Measurements from ENCODE around the gene FBLL1.
A peak's percentile ranks its signal among the peaks of the same experiment; 100 is the strongest.

Gene FBLL1

GRCh38 chr5:168575391-168576372 is 46.6 kb downstream of the FBLL1 start:
- no peak overlapping the region for H3K9ac ChIP-seq
- TF ChIP-seq CTCF (IDR thresholded peaks at IDR 0.05): no peak
- peaks cover 6% of the 10 kb centered on the region for H3K4me1 ChIP-seq
- no peak overlapping the region for H3K27ac ChIP-seq
- peaks cover 30% of the 10 kb centered on the region for H3K79me2 ChIP-seq
- H3K4me2 ChIP-seq (ENCODE audit: low read length): no peak overlapping the region
- H3K9me3 ChIP-seq (ENCODE audit: control insufficient read depth, low read length): no peaks in the 10 kb centered on the region
- H2AFZ ChIP-seq: no peak overlapping the region
- no peak overlapping the region for H3K4me3 ChIP-seq (ENCODE audit: low read depth, low read length)
- H3K27me3 ChIP-seq (ENCODE audit: control insufficient read depth, insufficient read depth, low read length): no peaks in the 10 kb centered on the region
- no peaks in the 10 kb centered on the region for H3K36me3 ChIP-seq (ENCODE audit: control insufficient read depth, insufficient read depth, low read length)

GRCh38 chr5:168578006-168578405 is 48.9 kb downstream of the FBLL1 start:
- TF ChIP-seq CTCF (IDR thresholded peaks at IDR 0.05): no peak
- Histone ChIP-seq H3K4me1 (peaks cover 6% of the 10 kb centered on the region), H3K27me3 (ENCODE audit: control insufficient read depth, insufficient read depth, low read length) (no peaks in the 10 kb centered on the region), H2AFZ (no peak overlapping the region), H3K9me3 (ENCODE audit: control insufficient read depth, low read length) (no peaks in the 10 kb centered on the region), H3K36me3 (ENCODE audit: control insufficient read depth, insufficient read depth, low read length) (no peaks in the 10 kb centered on the region), H3K9ac (no peak overlapping the region), H3K27ac (peak overlapping the region; percentile 96), H3K4me3 (ENCODE audit: low read depth, low read length) (peak overlapping the region; percentile 74), H3K4me2 (ENCODE audit: low read length) (peak overlapping the region; percentile 81), H3K79me2 (peaks cover 19% of the 10 kb centered on the region)

GRCh38 chr5:168578538-168579487 is 49.7 kb downstream of the FBLL1 start, which contains the start of gene PANK3:
Gene PANK3 (minus strand): TSS chr5:168579368. CDS start chr5:168579283, 85 bp downstream.
- Histone ChIP-seq H3K4me2 (ENCODE audit: low read length) (peak within 1 kb of the TSS; percentile 93), H3K36me3 (ENCODE audit: control insufficient read depth, insufficient read depth, low read length) (no peaks in the 10 kb centered on the region), H3K27ac (peak within 1 kb of the TSS; percentile 96), H2AFZ (peak within 1 kb of the TSS; percentile 97), H3K4me3 (ENCODE audit: low read depth, low read length) (peak within 1 kb of the TSS; percentile 74), H3K9me3 (ENCODE audit: control insufficient read depth, low read length) (no peaks in the 10 kb centered on the region), H3K9ac (peak within 1 kb of the TSS; percentile 84), H3K79me2 (peaks cover 18% of the 10 kb centered on the region), H3K4me1 (peaks cover 6% of the 10 kb centered on the region), H3K27me3 (ENCODE audit: control insufficient read depth, insufficient read depth, low read length) (no peaks in the 10 kb centered on the region)
- TF ChIP-seq CTCF (IDR thresholded peaks at IDR 0.05): no peak

- peaks cover 6% of the 10 kb centered on the region for H3K4me1 ChIP-seq
- no peak overlapping the region for H3K9ac ChIP-seq
- peak; percentile 9 for TF ChIP-seq CTCF (IDR thresholded peaks at IDR 0.05)
- no peaks in the 10 kb centered on the region for H3K27me3 ChIP-seq (ENCODE audit: control insufficient read depth, insufficient read depth, low read length)
- no peaks in the 10 kb centered on the region for H3K9me3 ChIP-seq (ENCODE audit: control insufficient read depth, low read length)
- peak overlapping the region; percentile 74 for H3K4me3 ChIP-seq (ENCODE audit: low read depth, low read length)
- peak overlapping the region; percentile 95 for H2AFZ ChIP-seq
- H3K36me3 ChIP-seq (ENCODE audit: control insufficient read depth, insufficient read depth, low read length): no peaks in the 10 kb centered on the region
- H3K79me2 ChIP-seq: peaks cover 13% of the 10 kb centered on the region
- H3K27ac ChIP-seq: peak overlapping the region; percentile 96
- H3K4me2 ChIP-seq (ENCODE audit: low read length): peak overlapping the region; percentile 93
Observed at GRCh38 chr5:168579488-168580226, 50.6 kb downstream of the FBLL1 start.

All from parathyroid adenoma (tissue), 2 donors.